Measurements from ENCODE around the gene LMO1.

The LMO1 gene

DNA sequence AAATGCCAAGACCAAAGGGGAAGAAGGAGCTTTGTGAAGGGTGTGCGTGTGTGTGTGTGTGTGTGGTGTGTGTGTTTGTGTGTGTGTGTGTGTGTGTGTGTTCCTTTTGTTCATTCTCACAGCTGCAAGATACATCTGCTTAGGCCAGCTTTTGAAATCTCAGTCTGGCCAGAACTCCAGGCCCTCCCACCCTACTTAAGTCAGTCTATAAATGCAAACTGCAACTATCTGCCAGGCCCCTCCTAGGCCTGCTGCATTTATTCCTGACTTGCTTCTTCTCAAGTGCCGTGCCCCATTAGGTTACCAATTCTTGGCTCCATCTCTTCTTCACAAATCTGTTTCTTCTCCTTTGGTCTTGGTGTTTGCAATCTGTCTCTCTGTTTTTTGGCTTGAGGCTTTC is 73.2 kb downstream of the LMO1 start:
- TF ChIP-seq, protein P1, sequence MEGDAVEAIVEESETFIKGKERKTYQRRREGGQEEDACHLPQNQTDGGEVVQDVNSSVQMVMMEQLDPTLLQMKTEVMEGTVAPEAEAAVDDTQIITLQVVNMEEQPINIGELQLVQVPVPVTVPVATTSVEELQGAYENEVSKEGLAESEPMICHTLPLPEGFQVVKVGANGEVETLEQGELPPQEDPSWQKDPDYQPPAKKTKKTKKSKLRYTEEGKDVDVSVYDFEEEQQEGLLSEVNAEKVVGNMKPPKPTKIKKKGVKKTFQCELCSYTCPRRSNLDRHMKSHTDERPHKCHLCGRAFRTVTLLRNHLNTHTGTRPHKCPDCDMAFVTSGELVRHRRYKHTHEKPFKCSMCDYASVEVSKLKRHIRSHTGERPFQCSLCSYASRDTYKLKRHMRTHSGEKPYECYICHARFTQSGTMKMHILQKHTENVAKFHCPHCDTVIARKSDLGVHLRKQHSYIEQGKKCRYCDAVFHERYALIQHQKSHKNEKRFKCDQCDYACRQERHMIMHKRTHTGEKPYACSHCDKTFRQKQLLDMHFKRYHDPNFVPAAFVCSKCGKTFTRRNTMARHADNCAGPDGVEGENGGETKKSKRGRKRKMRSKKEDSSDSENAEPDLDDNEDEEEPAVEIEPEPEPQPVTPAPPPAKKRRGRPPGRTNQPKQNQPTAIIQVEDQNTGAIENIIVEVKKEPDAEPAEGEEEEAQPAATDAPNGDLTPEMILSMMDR (conservative IDR thresholded peaks at IDR 0.05) = no peak
- no peak overlapping the region for H3K27ac ChIP-seq

DNA sequence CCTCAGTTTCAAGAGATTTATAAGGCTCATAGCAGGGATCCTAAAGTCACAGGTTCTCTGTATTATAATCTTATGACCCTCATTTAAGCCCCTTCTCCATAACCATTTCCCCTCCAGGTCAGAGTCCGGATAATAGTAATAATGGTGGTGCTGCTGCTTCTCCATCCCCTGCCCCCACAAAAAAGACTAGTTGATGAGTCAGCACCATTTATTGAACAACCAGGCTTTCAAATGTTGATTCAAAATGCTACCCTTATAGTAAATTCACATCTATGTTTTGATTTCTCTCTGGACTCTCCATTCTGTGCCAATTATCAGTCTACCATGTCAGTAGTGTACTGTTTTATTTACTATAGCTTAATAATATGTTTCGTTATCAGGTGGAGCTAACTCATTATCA is 77.2 kb downstream of the LMO1 start:
- TF ChIP-seq, protein P1 (conservative IDR thresholded peaks at IDR 0.05) = no peak
- no peak overlapping the region for H3K27ac ChIP-seq

DNA sequence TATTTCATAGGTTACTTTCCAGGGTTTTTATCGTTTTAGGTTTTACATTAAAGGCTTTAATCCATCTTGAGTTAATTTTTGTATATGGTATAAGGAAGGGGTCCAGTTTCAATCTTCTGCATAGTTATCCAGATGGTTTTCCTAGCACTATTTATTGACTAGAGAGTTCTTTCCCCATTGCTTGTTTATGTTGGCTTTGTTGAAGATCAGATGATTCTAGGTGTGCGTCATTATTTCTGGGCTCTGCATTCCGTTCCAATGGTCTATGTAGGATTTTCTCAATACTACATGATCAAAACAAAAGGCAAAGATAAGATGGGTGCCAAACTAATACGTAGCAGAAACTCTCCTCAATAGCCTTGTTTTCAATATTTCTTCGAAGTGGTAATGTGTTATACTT is 80.6 kb downstream of the LMO1 start:
- TF ChIP-seq, protein P1 (conservative IDR thresholded peaks at IDR 0.05) = no peak
- no peak overlapping the region for H3K27ac ChIP-seq

DNA sequence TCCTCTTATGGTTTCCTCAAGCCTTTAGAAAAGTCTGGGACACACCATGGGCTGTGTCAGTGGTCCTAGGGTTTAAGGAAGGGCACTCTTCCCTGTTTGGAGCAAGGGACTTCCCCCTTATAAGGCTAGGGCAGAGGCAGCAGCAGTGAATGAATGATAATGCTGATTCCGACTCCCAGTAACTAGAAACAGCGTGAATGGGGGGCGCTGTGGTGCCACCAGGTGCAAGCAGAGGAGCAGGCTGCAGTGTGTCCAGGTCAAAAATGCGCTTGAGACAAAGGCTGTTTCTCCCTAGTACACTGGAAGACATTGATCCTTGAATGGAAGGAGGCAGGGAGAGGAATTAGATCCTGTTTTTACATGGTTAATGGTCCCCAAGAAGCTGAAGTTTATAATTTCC is 83.2 kb downstream of the LMO1 start:
- TF ChIP-seq, protein P1 (conservative IDR thresholded peaks at IDR 0.05) = no peak
- H3K27ac ChIP-seq = no peak overlapping the region

DNA sequence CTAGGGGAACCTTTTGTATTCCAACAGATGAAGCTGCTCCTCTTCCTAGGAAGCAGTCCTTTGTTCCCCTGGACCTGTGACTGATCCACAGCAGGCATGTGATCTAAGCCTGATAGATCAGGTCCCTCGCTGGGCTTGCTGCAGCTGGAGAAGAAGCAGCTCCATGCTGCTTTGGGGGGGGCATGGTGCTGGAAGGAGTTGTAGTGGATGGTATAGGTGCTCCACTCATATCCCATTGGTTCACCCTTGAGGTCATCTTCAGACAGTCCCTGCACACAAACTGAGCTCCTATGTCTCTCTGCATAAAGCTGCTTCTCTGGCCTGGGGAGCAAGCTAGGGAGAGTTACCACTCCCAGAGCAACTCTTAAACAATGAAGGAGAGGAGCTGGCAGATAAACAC is 85.4 kb downstream of the LMO1 start:
- H3K27ac ChIP-seq = no peak overlapping the region
- TF ChIP-seq, protein P1 (conservative IDR thresholded peaks at IDR 0.05) = no peak

DNA sequence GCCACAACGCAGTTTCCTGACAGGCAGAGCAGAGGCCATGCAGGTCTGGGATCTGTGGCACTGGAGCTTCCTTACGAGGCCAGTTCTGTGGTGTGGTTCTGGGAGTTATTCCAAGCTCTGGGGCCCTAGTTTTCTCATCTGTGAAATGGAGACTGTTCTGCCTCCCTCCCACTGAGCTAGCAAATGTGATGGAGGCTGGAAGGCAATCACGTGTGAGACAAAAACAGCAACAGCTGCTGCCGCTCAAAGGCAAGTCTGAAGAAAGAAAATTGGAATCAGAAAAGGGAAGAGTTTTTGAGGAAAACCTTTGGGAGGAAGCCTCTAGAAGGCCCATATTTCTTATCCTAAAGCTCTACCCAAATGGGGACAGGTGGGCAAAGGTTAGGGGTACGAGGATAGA is 86.5 kb downstream of the LMO1 start:
- no peak overlapping the region for H3K27ac ChIP-seq
- TF ChIP-seq, protein P1 (conservative IDR thresholded peaks at IDR 0.05) = no peak

Data from VCaP (cell line).